Lower leg skin (tissue), 4 donors: Measurements from ENCODE around the gene USP31. TPM values are rescaled to one million over a fixed set of nuclear protein-coding genes. Genes with fewer than 3 reads are reported as not detected.
A peak's percentile ranks its signal among the peaks of the same experiment; 100 is the strongest.

Experiments used
- DNase-seq, 2 donors: peaks; one replicate each; pipeline ENCODE4 v3.0.0-alpha.2; 2019; ENCODE audit warnings: low spot score in 2 of 2
- H3K4me3 ChIP-seq: fragments of 200-600 bp; sonication (generic); 2 replicates; pipeline ENCODE4 v1.5.1; 2017; ENCODE audit warnings: mild to moderate bottlenecking, low read depth; ENCODE audit not compliant: poor library complexity, severe bottlenecking
- POLR2A ChIP-seq, 2 donors: fragments of 450-650 bp; IDR thresholded peaks; one replicate each; pipeline ENCODE4 v1.6.1; 2016 to 2017; ENCODE audit warnings: antibody characterized with exemption in 2 of 2, mild to moderate bottlenecking in 1 of 2, moderate library complexity in 1 of 2
- WGBS, 2 donors: methylation state at CpG; one replicate each; pipeline ENCODE4 v1.1.5; 2018; 5-methylcytosine and 5-hydroxymethylcytosine counted together
- intact Hi-C: fragments of 100-400 bp; cut with DNase I; formaldehyde crosslinking; loops from one replicate; pipeline ENCODE4 v1.15.0; 2023; ENCODE audit warnings: low total_unique reads
- total RNA-seq, 4 donors: library from RNA; depleted of rRNA; stranded (reverse); fragments of >200 nt; gene quantifications; one replicate each; pipeline ENCODE4 v1.1.0, GENCODE V29; 2016
- TF ChIP-seq, protein P1 (sequence below), 3 donors: fragments of 450-650 bp; IDR thresholded peaks; one replicate each; pipeline ENCODE4 v1.5.1; 2016; ENCODE audit warnings: antibody characterized with exemption in 3 of 3, mild to moderate bottlenecking in 3 of 3, moderate library complexity in 2 of 3

Gene USP31, protein sequence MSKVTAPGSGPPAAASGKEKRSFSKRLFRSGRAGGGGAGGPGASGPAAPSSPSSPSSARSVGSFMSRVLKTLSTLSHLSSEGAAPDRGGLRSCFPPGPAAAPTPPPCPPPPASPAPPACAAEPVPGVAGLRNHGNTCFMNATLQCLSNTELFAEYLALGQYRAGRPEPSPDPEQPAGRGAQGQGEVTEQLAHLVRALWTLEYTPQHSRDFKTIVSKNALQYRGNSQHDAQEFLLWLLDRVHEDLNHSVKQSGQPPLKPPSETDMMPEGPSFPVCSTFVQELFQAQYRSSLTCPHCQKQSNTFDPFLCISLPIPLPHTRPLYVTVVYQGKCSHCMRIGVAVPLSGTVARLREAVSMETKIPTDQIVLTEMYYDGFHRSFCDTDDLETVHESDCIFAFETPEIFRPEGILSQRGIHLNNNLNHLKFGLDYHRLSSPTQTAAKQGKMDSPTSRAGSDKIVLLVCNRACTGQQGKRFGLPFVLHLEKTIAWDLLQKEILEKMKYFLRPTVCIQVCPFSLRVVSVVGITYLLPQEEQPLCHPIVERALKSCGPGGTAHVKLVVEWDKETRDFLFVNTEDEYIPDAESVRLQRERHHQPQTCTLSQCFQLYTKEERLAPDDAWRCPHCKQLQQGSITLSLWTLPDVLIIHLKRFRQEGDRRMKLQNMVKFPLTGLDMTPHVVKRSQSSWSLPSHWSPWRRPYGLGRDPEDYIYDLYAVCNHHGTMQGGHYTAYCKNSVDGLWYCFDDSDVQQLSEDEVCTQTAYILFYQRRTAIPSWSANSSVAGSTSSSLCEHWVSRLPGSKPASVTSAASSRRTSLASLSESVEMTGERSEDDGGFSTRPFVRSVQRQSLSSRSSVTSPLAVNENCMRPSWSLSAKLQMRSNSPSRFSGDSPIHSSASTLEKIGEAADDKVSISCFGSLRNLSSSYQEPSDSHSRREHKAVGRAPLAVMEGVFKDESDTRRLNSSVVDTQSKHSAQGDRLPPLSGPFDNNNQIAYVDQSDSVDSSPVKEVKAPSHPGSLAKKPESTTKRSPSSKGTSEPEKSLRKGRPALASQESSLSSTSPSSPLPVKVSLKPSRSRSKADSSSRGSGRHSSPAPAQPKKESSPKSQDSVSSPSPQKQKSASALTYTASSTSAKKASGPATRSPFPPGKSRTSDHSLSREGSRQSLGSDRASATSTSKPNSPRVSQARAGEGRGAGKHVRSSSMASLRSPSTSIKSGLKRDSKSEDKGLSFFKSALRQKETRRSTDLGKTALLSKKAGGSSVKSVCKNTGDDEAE (N-terminal part only)
- 10 to 100 TPM; 11.3 to 41.1 (median 15.6) TPM for total RNA-seq

DNA sequence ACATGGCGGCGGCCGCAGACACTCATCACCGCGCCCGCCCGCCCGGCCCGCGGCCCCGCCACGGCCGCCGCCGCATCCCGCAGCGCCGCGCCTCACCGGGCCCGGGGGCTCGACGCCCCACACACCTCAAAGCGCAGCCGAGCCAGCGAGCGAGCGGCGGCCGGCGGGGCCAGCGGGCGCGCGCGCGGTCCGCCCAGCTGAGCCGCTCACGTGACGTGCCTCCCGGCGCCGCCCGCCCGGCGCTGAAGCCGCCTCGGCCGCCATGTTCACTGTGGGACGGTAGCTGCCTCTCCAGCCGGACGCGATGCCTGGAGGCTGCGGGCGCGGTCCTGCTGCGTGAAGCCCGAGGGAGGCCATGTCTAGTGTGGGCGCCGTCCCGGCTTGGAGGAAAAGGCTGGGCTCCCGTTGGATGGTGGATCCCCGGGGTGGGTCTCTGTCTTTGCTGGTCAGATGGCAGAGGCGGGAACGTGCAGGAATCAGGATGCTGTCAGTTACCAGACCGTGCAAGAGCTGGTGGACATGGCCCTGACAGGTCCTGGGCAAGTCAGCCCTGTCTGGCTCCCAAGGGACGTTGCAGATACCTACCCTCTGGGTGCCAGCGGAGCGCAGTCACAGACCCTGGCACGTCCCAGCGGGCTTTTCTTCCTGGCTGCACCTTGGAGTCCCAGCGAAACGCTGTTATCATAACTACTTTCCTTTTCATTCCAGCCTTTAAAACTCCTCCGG, at the start of gene USP31:
TSS of gene USP31 (minus strand) at position 186 of the 726 bp plus-strand sequence. CDS start at position 4, 182 bp downstream.
- intact Hi-C loops: no loop called here
- no peak for TF ChIP-seq POLR2A (IDR thresholded peaks at IDR 0.05)
- TF ChIP-seq, protein P1, sequence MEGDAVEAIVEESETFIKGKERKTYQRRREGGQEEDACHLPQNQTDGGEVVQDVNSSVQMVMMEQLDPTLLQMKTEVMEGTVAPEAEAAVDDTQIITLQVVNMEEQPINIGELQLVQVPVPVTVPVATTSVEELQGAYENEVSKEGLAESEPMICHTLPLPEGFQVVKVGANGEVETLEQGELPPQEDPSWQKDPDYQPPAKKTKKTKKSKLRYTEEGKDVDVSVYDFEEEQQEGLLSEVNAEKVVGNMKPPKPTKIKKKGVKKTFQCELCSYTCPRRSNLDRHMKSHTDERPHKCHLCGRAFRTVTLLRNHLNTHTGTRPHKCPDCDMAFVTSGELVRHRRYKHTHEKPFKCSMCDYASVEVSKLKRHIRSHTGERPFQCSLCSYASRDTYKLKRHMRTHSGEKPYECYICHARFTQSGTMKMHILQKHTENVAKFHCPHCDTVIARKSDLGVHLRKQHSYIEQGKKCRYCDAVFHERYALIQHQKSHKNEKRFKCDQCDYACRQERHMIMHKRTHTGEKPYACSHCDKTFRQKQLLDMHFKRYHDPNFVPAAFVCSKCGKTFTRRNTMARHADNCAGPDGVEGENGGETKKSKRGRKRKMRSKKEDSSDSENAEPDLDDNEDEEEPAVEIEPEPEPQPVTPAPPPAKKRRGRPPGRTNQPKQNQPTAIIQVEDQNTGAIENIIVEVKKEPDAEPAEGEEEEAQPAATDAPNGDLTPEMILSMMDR (IDR thresholded peaks at IDR 0.05): no peak
- H3K4me3 ChIP-seq: peak within 1 kb of the TSS; percentile 35

DNA sequence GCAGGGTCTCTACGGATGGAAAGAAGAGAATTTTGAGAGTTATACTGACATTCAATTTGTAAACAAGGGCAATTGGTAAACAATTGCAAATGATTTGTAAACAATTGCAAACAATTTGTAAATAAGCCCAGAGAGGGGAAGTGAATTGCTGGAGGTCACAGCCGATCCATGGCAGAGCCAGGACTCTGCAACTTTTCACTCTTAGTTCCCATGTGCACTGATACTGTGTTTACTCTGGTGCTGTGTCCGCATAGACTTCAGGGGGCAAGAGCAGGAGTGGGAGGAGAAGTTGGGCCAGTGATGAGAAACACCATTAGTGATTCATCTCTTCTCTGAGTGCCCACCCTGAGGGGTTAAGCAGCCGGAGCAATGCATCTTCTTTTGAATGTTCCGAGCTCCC, 47.3 kb upstream of the USP31 start:
- WGBS, 2 donors: 62 to 75% methylated on average over 5 of the region's 5 CpGs
- intact Hi-C loops: no loop called here
- no peak for DNase-seq
- TF ChIP-seq POLR2A (IDR thresholded peaks at IDR 0.05): no peak
- TF ChIP-seq, protein P1 (IDR thresholded peaks at IDR 0.05): no peak
- no peak overlapping the region for H3K4me3 ChIP-seq

More for the DNA sequence above, at the start of gene USP31:
- DNase-seq: peak; percentile 93 to 99
- 2% methylated on average over 11 to 16 of the region's 75 CpGs for WGBS, 2 donors

DNA sequence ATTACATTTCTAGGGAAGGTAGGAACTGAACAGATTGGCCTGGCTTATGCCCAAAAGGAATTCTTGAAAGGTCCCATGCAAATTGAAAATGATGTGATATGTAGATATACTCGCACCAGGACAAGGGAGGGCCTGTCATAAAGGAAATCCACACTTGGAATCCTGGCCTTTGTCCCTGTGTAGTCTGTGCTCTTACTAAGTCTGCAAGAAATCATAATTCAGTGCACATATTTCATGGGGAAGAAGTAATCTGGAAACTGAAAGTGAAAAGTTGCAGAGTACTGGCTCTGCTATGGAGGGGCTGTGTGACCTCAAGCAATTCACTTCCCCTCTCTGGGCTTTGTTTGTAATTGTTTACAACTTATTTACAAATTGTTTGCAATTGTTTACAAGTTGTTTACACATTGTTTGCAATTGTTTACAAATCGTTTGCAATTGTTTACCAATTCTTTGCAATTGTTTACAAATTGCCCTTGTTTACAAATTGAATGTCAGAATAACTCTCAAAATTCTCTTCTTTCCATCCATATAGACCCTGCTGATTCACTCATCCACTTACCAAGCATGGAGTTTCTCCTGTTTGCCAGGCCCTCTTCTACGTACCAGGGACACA, 46.2 kb upstream of the USP31 start:
- 53 to 70% methylated on average over 3 of the region's 3 CpGs for WGBS, 2 donors
- no peak for DNase-seq
- TF ChIP-seq POLR2A (IDR thresholded peaks at IDR 0.05): no peak
- TF ChIP-seq, protein P1 (IDR thresholded peaks at IDR 0.05): no peak
- no peak overlapping the region for H3K4me3 ChIP-seq
- intact Hi-C loops: no loop called here

DNA sequence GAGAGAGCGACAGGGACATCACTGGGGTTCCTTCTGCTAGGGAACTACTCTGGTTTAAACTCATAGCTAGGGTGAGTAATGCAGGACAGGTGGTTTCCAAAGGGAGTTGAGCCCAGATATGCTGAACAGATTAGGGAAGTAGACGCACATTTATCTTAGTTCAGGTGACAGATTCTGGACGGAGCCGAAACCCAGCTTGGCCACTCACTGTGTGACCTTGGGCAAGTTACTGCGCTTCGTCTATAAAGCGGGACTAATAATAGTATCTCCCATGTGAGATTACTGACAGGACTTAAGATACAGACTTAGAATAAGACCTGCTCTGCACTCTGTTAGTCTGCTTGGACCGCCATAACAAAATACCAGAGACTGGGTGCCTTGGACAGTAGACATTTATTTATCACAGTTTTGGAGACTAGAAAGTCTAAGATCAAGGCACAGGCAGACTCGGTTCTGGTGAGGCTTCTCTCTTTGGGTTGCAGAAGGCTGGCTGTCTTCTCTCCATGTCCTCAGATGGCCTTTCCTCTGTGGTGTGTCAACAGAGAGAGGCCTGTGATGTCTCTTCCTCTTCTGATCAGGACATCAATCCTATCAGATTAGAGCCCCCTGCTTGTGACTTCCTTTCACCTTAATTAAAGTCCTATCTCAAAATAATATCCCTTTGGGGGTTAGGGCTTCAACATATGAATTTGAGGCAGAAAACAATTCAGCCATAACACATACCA, 45.4 kb upstream of the USP31 start:
- 58 to 66% methylated on average over 9 of the region's 9 CpGs for WGBS, 2 donors
- TF ChIP-seq, protein P1 (IDR thresholded peaks at IDR 0.05): no peak
- TF ChIP-seq POLR2A (IDR thresholded peaks at IDR 0.05): no peak
- H3K4me3 ChIP-seq: no peak overlapping the region
- intact Hi-C loops: no loop called here
- no peak for DNase-seq
